Spleen (tissue), 11 donors: ENCODE data around the gene CACNA2D2. TPM values are rescaled to one million over a fixed set of nuclear protein-coding genes. Genes with fewer than 3 reads are reported as not detected.

Experiments
- DNase-seq: peaks from one replicate; pipeline ENCODE4 v3.0.0-alpha.2; 2020
- H3K27ac ChIP-seq, 8 donors: fragments of 200-600 bp; sonication (generic) in 7 of 8; 1 replicate in 4 of 8; 2 replicates in 4 of 8; pipeline versions ENCODE4 v1.5.0 to v1.8.0; 2016 to 2021; ENCODE audit warnings: inconsistent platforms in 4 of 8, mild to moderate bottlenecking in 4 of 8, moderate library complexity in 1 of 8
- H3K27me3 ChIP-seq, 7 donors: fragments of 200-600 bp; sonication (generic) in 6 of 7; replicated peaks in 1 of 7; 1 replicate in 4 of 7; 2 replicates in 3 of 7; pipeline versions ENCODE4 v1.5.0 to v1.8.0; 2016 to 2021; ENCODE audit warnings: inconsistent platforms in 3 of 7, mild to moderate bottlenecking in 1 of 7
- H3K36me3 ChIP-seq, 6 donors: fragments of 200-600 bp; sonication (generic) in 5 of 6; 1 replicate in 4 of 6; 2 replicates in 2 of 6; pipeline versions ENCODE4 v1.5.0 to v1.8.0; 2016 to 2021; ENCODE audit warnings: inconsistent platforms in 2 of 6
- H3K4me1 ChIP-seq, 6 donors: fragments of 200-600 bp; sonication (generic) in 5 of 6; 1 replicate in 3 of 6; 2 replicates in 3 of 6; pipeline versions ENCODE4 v1.5.0 to v1.8.0; 2016 to 2021; ENCODE audit warnings: inconsistent platforms in 3 of 6
- H3K4me3 ChIP-seq, 8 donors: fragments of 200-600 bp; sonication (generic) in 7 of 8; 1 replicate in 4 of 8; 2 replicates in 4 of 8; pipeline versions ENCODE4 v1.5.0 to v1.8.0; 2016 to 2021; ENCODE audit warnings: inconsistent platforms in 4 of 8, mild to moderate bottlenecking in 4 of 8, moderate library complexity in 2 of 8
- H3K9me3 ChIP-seq, 8 donors: fragments of 200-600 bp; sonication (generic) in 7 of 8; 1 replicate in 4 of 8; 2 replicates in 4 of 8; pipeline versions ENCODE4 v1.5.0 to v1.8.0; 2016 to 2021; ENCODE audit warnings: inconsistent platforms in 4 of 8
- POLR2A ChIP-seq, 3 donors: fragments of 450-650 bp; IDR thresholded peaks; one replicate each; pipeline ENCODE4 v1.5.1; 2017; ENCODE audit warnings: antibody characterized with exemption in 3 of 3, mild to moderate bottlenecking in 1 of 3
- POLR2AphosphoS5 ChIP-seq, 3 donors: sonication (generic); formaldehyde crosslinking; IDR thresholded peaks; one replicate each; pipeline ENCODE4 v1.5.1; 2017; ENCODE audit warnings: antibody characterized with exemption in 3 of 3
- WGBS, 5 donors: extraction: QIAGEN DNeasy Blood & Tissue Kit in 3 of 5; methylation state at CpG; one replicate each; pipeline versions ENCODE4 v1.1.5 to v1.1.7; 2013 to 2018; 5-methylcytosine and 5-hydroxymethylcytosine counted together
- intact Hi-C: fragments of 100-400 bp; cut with DNase I; formaldehyde crosslinking; loops from one replicate; pipeline ENCODE4 v1.15.0; 2023; ENCODE audit warnings: low total_unique reads
- polyA plus RNA-seq, 3 donors: library from polyadenylated mRNA; stranded (reverse); fragments of 200-250 nt; gene quantifications; one replicate each; pipeline ENCODE4 v1.2.1, GENCODE V29; 2013
- total RNA-seq, 7 donors: library from RNA; depleted of rRNA in 3 of 7; stranded (reverse); fragments of >200 nt in 3 of 7; fragmentation: NEBNext Ultra II Directional in 4 of 7; extraction: Animal tissue kit (Norgen Biotek cat#: 25700) in 4 of 7; gene quantifications; one replicate each; pipeline versions ENCODE4 v1.1.0 to v1.2.1, GENCODE V29; 2016 to 2021
- TF ChIP-seq, protein P1 (sequence below), 11 experiments: fragments of 200-600 bp in 7 of 11; fragments of 450-650 bp in 4 of 11; sonication (generic) in 4 of 11; IDR thresholded peaks in 8 of 11; conservative IDR thresholded peaks in 3 of 11; 1 replicate in 7 of 11; 2 replicates in 4 of 11; pipeline versions ENCODE4 v1.4.0 to v1.8.0; 2016 to 2021; ENCODE audit warnings: antibody characterized with exemption in 11 of 11, inconsistent platforms in 4 of 11, mild to moderate bottlenecking in 1 of 11
- donor health status: healthy with polysubstance abuse.
- donor health status: DM: no; HTN: no; CAD: no; lungs with moderate emphysema.
- donor health status: DM: no; HTN: no; CAD: no.
- donor health status: Bipolar disorder and iron deficiency.
- donor health status: healthy.
- donor health status: DM: no; HTN: no; CAD: no.
- donor health status: DM: yes; HTN: yes; CAD: no.

The CACNA2D2 gene
- total and polyA plus RNA-seq, 10 donors = 0.24 to 3.2 (median 1.2) TPM

DNA sequence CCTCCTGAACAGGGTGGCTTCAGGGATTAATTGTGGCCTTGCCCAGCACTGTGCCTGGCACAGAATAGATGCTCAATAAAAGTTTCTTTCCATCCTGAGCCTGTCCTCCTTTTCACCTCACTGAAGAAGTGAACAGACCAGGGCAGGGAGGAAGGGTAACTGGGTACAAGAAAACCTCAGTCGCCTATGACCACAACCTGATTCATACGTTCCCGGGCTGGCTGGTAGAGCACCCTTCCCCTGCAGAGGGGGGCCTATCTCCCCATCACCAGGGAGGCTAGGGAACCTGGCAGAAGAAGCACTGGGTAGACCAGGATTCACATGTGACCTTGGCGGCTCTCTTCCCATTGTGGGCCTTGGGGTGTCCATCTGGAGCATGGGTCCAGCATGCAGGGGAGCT lies 27.8 kb upstream of the CACNA2D2 start:
- Histone ChIP-seq H3K27me3 (peaks cover 0 to 31% (median 0%) of the 10 kb centered on the region in 7 donors), H3K4me3 (no peak overlapping the region), H3K36me3 (no peaks in the 10 kb centered on the region), H3K9me3 (no peaks in the 10 kb centered on the region), H3K4me1 (no peaks in the 10 kb centered on the region), H3K27ac (no peak overlapping the region)
- intact Hi-C loops = no loop called here
- no peak for DNase-seq
- 66 to 93% (median 83%) methylated on average over 4 of the region's 4 CpGs for WGBS, 5 donors
- TF ChIP-seq POLR2AphosphoS5 (IDR thresholded peaks at IDR 0.05) = no peak
- no peak for TF ChIP-seq POLR2A (IDR thresholded peaks at IDR 0.05)
- TF ChIP-seq, protein P1, sequence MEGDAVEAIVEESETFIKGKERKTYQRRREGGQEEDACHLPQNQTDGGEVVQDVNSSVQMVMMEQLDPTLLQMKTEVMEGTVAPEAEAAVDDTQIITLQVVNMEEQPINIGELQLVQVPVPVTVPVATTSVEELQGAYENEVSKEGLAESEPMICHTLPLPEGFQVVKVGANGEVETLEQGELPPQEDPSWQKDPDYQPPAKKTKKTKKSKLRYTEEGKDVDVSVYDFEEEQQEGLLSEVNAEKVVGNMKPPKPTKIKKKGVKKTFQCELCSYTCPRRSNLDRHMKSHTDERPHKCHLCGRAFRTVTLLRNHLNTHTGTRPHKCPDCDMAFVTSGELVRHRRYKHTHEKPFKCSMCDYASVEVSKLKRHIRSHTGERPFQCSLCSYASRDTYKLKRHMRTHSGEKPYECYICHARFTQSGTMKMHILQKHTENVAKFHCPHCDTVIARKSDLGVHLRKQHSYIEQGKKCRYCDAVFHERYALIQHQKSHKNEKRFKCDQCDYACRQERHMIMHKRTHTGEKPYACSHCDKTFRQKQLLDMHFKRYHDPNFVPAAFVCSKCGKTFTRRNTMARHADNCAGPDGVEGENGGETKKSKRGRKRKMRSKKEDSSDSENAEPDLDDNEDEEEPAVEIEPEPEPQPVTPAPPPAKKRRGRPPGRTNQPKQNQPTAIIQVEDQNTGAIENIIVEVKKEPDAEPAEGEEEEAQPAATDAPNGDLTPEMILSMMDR (IDR thresholded peaks at IDR 0.05 in 8 of 11, conservative IDR thresholded peaks at IDR 0.05 in 3 of 11) = no peak

GRCh38 chr3:50530001-50530970 lies 26.9 kb upstream of the CACNA2D2 start:
- 20 to 26% (median 21%) methylated on average over 33 to 48 of the region's 48 CpGs for WGBS, 5 donors
- peaks cover 0 to 31% (median 0%) of the 10 kb centered on the region in 7 donors for H3K27me3 ChIP-seq
- H3K9me3 ChIP-seq = no peaks in the 10 kb centered on the region
- TF ChIP-seq POLR2A (IDR thresholded peaks at IDR 0.05) = no peak
- TF ChIP-seq, protein P1 (IDR thresholded peaks at IDR 0.05 in 8 of 11, conservative IDR thresholded peaks at IDR 0.05 in 3 of 11) = no peak
- no peaks in the 10 kb centered on the region for H3K4me1 ChIP-seq
- H3K36me3 ChIP-seq = no peaks in the 10 kb centered on the region
- DNase-seq = no peak
- intact Hi-C loops = no loop called here
- H3K4me3 ChIP-seq = no peak overlapping the region
- H3K27ac ChIP-seq = no peak overlapping the region

GRCh38 chr3:50525987-50526386 lies 22.6 kb upstream of the CACNA2D2 start:
- WGBS, 5 donors = 11 to 33% (median 14%) methylated on average over 5 to 6 of the region's 6 CpGs
- no peaks in the 10 kb centered on the region for H3K4me1 ChIP-seq
- DNase-seq = no peak
- no peak overlapping the region for H3K4me3 ChIP-seq
- no peak overlapping the region for H3K27ac ChIP-seq
- intact Hi-C loops = no loop called here
- H3K9me3 ChIP-seq = no peaks in the 10 kb centered on the region
- TF ChIP-seq, protein P1 (IDR thresholded peaks at IDR 0.05 in 8 of 11, conservative IDR thresholded peaks at IDR 0.05 in 3 of 11) = no peak
- TF ChIP-seq POLR2A (IDR thresholded peaks at IDR 0.05) = no peak
- TF ChIP-seq POLR2AphosphoS5 (IDR thresholded peaks at IDR 0.05) = no peak
- peaks cover 0 to 20% (median 0%) of the 10 kb centered on the region in 7 donors for H3K27me3 ChIP-seq
- H3K36me3 ChIP-seq = no peaks in the 10 kb centered on the region

- H3K36me3 ChIP-seq = no peaks in the 10 kb centered on the region
- H3K27ac ChIP-seq = no peak overlapping the region
- intact Hi-C loops = no loop called here
- no peak for DNase-seq
- TF ChIP-seq, protein P1 (IDR thresholded peaks at IDR 0.05 in 8 of 11, conservative IDR thresholded peaks at IDR 0.05 in 3 of 11) = no peak
- TF ChIP-seq POLR2A (IDR thresholded peaks at IDR 0.05) (no peak), POLR2AphosphoS5 (IDR thresholded peaks at IDR 0.05) (no peak)
- peaks cover 0 to 17% (median 0%) of the 10 kb centered on the region in 7 donors for H3K27me3 ChIP-seq
- H3K4me1 ChIP-seq = no peaks in the 10 kb centered on the region
- no peak overlapping the region for H3K4me3 ChIP-seq
- H3K9me3 ChIP-seq = no peaks in the 10 kb centered on the region
- WGBS, 5 donors = 72 to 82% (median 79%) methylated on average over 9 of the region's 9 CpGs
Measured at GRCh38 chr3:50525191-50525910, 21.9 kb upstream of the CACNA2D2 start.
